Rectal smooth muscle tissue (tissue), 1 donor: ENCODE data around the gene LRMDA.
A peak's percentile ranks its signal among the peaks of the same experiment; 100 is the strongest.

Experiments used
- H3K27ac ChIP-seq: one replicate; pipeline ENCODE4 v1.7.0; 2013; ENCODE audit warnings: low read depth, low read length, inconsistent platforms
- H3K27me3 ChIP-seq: one replicate; pipeline ENCODE4 v1.7.0; 2013; ENCODE audit warnings: low read length; ENCODE audit not compliant: control insufficient read depth, insufficient read depth
- H3K36me3 ChIP-seq: one replicate; pipeline ENCODE4 v1.7.0; 2013; ENCODE audit warnings: low read length; ENCODE audit not compliant: control insufficient read depth, insufficient read depth
- H3K4me1 ChIP-seq: one replicate; pipeline ENCODE4 v1.7.0; 2013; ENCODE audit warnings: low read length; ENCODE audit not compliant: control insufficient read depth, insufficient read depth
- H3K4me3 ChIP-seq: one replicate; pipeline ENCODE4 v1.7.0; 2013; ENCODE audit warnings: low read length
- H3K9ac ChIP-seq: one replicate; pipeline ENCODE4 v1.7.0; 2013; ENCODE audit warnings: low read length

LRMDA gene

GRCh38 chr10:75418293-75418692 lies 13.1 kb upstream of the LRMDA start:
- H3K4me3 ChIP-seq = no peak overlapping the region
- no peak overlapping the region for H3K27ac ChIP-seq
- H3K27me3 ChIP-seq = peaks cover 2% of the 10 kb centered on the region
- H3K4me1 ChIP-seq = no peaks in the 10 kb centered on the region
- H3K9ac ChIP-seq = no peak overlapping the region
- no peaks in the 10 kb centered on the region for H3K36me3 ChIP-seq

GRCh38 chr10:75418712-75419111 lies 12.7 kb upstream of the LRMDA start:
- Histone ChIP-seq H3K36me3 (no peaks in the 10 kb centered on the region), H3K4me1 (no peaks in the 10 kb centered on the region), H3K27ac (no peak overlapping the region), H3K4me3 (no peak overlapping the region), H3K9ac (no peak overlapping the region), H3K27me3 (peaks cover 2% of the 10 kb centered on the region)

GRCh38 chr10:75422913-75423312 lies 8.5 kb upstream of the LRMDA start:
- H3K36me3 ChIP-seq = no peaks in the 10 kb centered on the region

GRCh38 chr10:75424571-75424970 lies 6.9 kb upstream of the LRMDA start:
- H3K27ac ChIP-seq = no peak overlapping the region
- peaks cover 2% of the 10 kb centered on the region for H3K27me3 ChIP-seq
- no peaks in the 10 kb centered on the region for H3K4me1 ChIP-seq
- H3K9ac ChIP-seq = no peak overlapping the region
- no peaks in the 10 kb centered on the region for H3K36me3 ChIP-seq
- H3K4me3 ChIP-seq = no peak overlapping the region

More at GRCh38 chr10:75422913-75423312, 8.5 kb upstream of the LRMDA start:
- Histone ChIP-seq H3K4me1 (no peaks in the 10 kb centered on the region), H3K27ac (no peak overlapping the region), H3K27me3 (no peaks in the 10 kb centered on the region), H3K4me3 (no peak overlapping the region), H3K9ac (no peak overlapping the region)

GRCh38 chr10:75425291-75426079 lies 5.9 kb upstream of the LRMDA start:
- no peaks in the 10 kb centered on the region for H3K36me3 ChIP-seq
- peaks cover 2% of the 10 kb centered on the region for H3K27me3 ChIP-seq
- no peak overlapping the region for H3K9ac ChIP-seq
- no peak overlapping the region for H3K4me3 ChIP-seq
- no peaks in the 10 kb centered on the region for H3K4me1 ChIP-seq
- no peak overlapping the region for H3K27ac ChIP-seq

- Histone ChIP-seq H3K4me3 (no peak overlapping the region), H3K4me1 (peaks cover 4% of the 10 kb centered on the region), H3K27ac (no peak overlapping the region), H3K9ac (no peak overlapping the region), H3K36me3 (no peaks in the 10 kb centered on the region), H3K27me3 (peaks cover 2% of the 10 kb centered on the region)
Measured at GRCh38 chr10:75426880-75427279, 4.5 kb upstream of the LRMDA start.

- no peak overlapping the region for H3K4me3 ChIP-seq
- no peak overlapping the region for H3K27ac ChIP-seq
- peaks cover 2% of the 10 kb centered on the region for H3K27me3 ChIP-seq
- H3K4me1 ChIP-seq = peaks cover 4% of the 10 kb centered on the region
- no peak overlapping the region for H3K9ac ChIP-seq
- H3K36me3 ChIP-seq = no peaks in the 10 kb centered on the region
Measured at GRCh38 chr10:75427951-75428350, 3.5 kb upstream of the LRMDA start.

- H3K27ac ChIP-seq = no peak overlapping the region
- no peak overlapping the region for H3K9ac ChIP-seq
- peaks cover 2% of the 10 kb centered on the region for H3K27me3 ChIP-seq
- H3K4me3 ChIP-seq = no peak overlapping the region
- H3K36me3 ChIP-seq = no peaks in the 10 kb centered on the region
- H3K4me1 ChIP-seq = peaks cover 4% of the 10 kb centered on the region
Measured at GRCh38 chr10:75428434-75429158, 2.8 kb upstream of the LRMDA start.

GRCh38 chr10:75429159-75429827 lies 2.1 kb upstream of the LRMDA start:
- no peak overlapping the region for H3K27ac ChIP-seq
- no peaks in the 10 kb centered on the region for H3K36me3 ChIP-seq
- H3K9ac ChIP-seq = no peak overlapping the region
- no peak overlapping the region for H3K4me3 ChIP-seq
- H3K27me3 ChIP-seq = peaks cover 2% of the 10 kb centered on the region
- H3K4me1 ChIP-seq = peaks cover 4% of the 10 kb centered on the region

GRCh38 chr10:75430000-75430763 lies 1.2 kb upstream of the LRMDA start:
- H3K4me3 ChIP-seq = no peak overlapping the region
- no peak overlapping the region for H3K9ac ChIP-seq
- H3K27me3 ChIP-seq = peaks cover 2% of the 10 kb centered on the region
- no peaks in the 10 kb centered on the region for H3K36me3 ChIP-seq
- no peak overlapping the region for H3K27ac ChIP-seq
- H3K4me1 ChIP-seq = peaks cover 4% of the 10 kb centered on the region

GRCh38 chr10:75432176-75432575 lies 752 bp downstream of the LRMDA start:
- Histone ChIP-seq H3K27me3 (peaks cover 2% of the 10 kb centered on the region), H3K36me3 (no peaks in the 10 kb centered on the region), H3K9ac (no peak overlapping the region), H3K4me1 (peaks cover 4% of the 10 kb centered on the region), H3K4me3 (peak overlapping the region; percentile 37), H3K27ac (no peak overlapping the region)

- no peak overlapping the region for H3K27ac ChIP-seq
- H3K36me3 ChIP-seq = no peaks in the 10 kb centered on the region
- H3K4me1 ChIP-seq = peaks cover 4% of the 10 kb centered on the region
- H3K4me3 ChIP-seq = no peak overlapping the region
- peaks cover 2% of the 10 kb centered on the region for H3K27me3 ChIP-seq
- no peak overlapping the region for H3K9ac ChIP-seq
Measured at GRCh38 chr10:75432763-75433162, 1.3 kb downstream of the LRMDA start.
